Neural crest cell (in vitro differentiated cells): ENCODE data around the gene PDGFRB. TPM values are rescaled to one million over a fixed set of nuclear protein-coding genes. Genes with fewer than 3 reads are reported as not detected.

Source experiments
- DNase-seq: peaks from one replicate; pipeline ENCODE4 v3.0.0; 2021; ENCODE audit warnings: low read depth, mixed read lengths, low spot score
- H3K27ac Mint-ChIP-seq: one replicate; pipeline ENCODE4 v1.8.0; 2021; ENCODE audit warnings: mild to moderate bottlenecking, mixed read lengths; ENCODE audit not compliant: unreplicated experiment
- H3K27me3 Mint-ChIP-seq: 2 replicates; pipeline ENCODE4 v1.8.0; 2021; ENCODE audit warnings: low read depth, mild to moderate bottlenecking, mixed read lengths
- H3K36me3 Mint-ChIP-seq: 2 replicates; pipeline ENCODE4 v1.8.0; 2021; ENCODE audit warnings: low read depth, mild to moderate bottlenecking, mixed read lengths
- H3K4me1 Mint-ChIP-seq: 2 replicates; pipeline ENCODE4 v1.8.0; 2021; ENCODE audit warnings: mixed read lengths
- H3K4me3 Mint-ChIP-seq: one replicate; pipeline ENCODE4 v1.8.0; 2021; ENCODE audit warnings: mild to moderate bottlenecking, mixed read lengths
- H3K9me3 Mint-ChIP-seq: 2 replicates; pipeline ENCODE4 v1.8.0; 2021; ENCODE audit warnings: mixed read lengths
- total RNA-seq: library from RNA; stranded (reverse); gene quantifications from 2 replicates; pipeline ENCODE4 v1.2.1, GENCODE V29; 2021
- TF ChIP-seq, protein P1 (sequence below): fragments of 200-600 bp; sonication (generic); conservative IDR thresholded peaks from 2 replicates; pipeline ENCODE4 v1.5.0; 2021; ENCODE audit warnings: antibody characterized with exemption, mild to moderate bottlenecking

The PDGFRB gene
- total RNA-seq, 1 donor from 2014 or later: 10.8 TPM

DNA sequence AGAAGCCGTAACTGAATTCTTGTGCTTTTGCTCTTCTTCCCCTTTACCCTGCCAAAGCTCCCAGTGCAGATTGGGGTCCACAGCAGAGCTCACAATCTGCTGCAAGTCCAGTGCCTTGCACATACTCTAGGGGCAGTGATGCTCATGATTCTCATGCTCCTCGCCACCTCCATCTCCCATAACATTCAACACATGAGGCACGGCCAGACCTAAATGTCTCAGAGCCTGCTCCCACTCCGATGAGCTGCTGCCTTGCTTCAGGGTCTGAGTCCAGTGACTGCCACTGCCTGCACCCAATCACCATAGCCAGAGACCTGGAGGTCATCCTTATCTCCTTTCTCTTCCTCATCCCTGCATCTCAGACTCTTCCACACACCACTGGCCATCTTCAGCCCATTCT lies 79.8 kb downstream of the PDGFRB start:
- Mint-ChIP-seq H3K9me3 (no peaks in the 10 kb centered on the region), H3K27ac (no peak overlapping the region), H3K27me3 (no peaks in the 10 kb centered on the region), H3K36me3 (no peaks in the 10 kb centered on the region), H3K4me3 (no peak overlapping the region), H3K4me1 (peaks cover 5% of the 10 kb centered on the region)
- DNase-seq: no peak
- TF ChIP-seq, protein P1, sequence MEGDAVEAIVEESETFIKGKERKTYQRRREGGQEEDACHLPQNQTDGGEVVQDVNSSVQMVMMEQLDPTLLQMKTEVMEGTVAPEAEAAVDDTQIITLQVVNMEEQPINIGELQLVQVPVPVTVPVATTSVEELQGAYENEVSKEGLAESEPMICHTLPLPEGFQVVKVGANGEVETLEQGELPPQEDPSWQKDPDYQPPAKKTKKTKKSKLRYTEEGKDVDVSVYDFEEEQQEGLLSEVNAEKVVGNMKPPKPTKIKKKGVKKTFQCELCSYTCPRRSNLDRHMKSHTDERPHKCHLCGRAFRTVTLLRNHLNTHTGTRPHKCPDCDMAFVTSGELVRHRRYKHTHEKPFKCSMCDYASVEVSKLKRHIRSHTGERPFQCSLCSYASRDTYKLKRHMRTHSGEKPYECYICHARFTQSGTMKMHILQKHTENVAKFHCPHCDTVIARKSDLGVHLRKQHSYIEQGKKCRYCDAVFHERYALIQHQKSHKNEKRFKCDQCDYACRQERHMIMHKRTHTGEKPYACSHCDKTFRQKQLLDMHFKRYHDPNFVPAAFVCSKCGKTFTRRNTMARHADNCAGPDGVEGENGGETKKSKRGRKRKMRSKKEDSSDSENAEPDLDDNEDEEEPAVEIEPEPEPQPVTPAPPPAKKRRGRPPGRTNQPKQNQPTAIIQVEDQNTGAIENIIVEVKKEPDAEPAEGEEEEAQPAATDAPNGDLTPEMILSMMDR: no peak

DNA sequence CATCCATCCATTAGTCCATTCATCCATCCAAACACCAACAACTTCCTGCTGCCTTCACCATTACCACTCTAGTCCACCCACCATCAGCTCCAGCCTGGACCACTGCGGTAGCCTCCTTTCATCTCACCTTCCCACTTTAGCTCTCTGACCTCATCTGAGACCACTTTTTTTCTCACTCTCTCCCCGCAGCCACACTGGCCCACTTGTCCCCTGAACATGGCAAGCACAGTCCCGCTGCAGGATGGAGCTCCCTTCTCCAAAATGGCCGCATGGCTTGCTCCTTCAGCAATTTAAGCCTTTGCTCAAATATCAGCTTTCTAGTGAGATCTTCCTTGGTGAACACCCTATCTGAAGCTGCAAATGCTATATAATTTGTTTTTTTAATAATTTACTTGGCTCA lies 80.4 kb downstream of the PDGFRB start:
- Mint-ChIP-seq H3K9me3 (no peaks in the 10 kb centered on the region), H3K4me3 (no peak overlapping the region), H3K36me3 (no peaks in the 10 kb centered on the region), H3K4me1 (peaks cover 5% of the 10 kb centered on the region), H3K27ac (no peak overlapping the region), H3K27me3 (no peaks in the 10 kb centered on the region)
- DNase-seq: no peak
- TF ChIP-seq, protein P1: no peak

DNA sequence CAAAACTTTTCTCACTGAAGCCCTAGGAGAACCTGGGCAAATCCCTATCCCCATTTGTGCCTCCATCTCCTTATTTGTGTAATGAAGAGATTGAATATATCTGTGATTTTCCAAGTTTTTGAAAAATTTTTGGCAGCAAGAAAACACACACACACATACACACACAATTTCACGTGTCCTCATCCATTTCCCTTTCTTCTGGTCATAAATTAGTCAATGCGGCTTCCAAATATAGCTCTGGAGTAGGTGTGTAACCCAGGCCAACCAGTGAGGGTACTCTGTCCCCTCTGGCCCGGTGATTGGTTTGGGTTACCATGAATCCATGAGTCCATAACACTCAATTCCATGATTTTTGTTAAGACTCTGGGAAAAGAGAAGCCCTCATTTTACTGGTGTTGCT lies 82.0 kb downstream of the PDGFRB start:
- no peaks in the 10 kb centered on the region for H3K9me3 Mint-ChIP-seq
- H3K4me1 Mint-ChIP-seq: no peaks in the 10 kb centered on the region
- H3K36me3 Mint-ChIP-seq: no peaks in the 10 kb centered on the region
- no peaks in the 10 kb centered on the region for H3K27me3 Mint-ChIP-seq
- TF ChIP-seq, protein P1: no peak
- no peak overlapping the region for H3K4me3 Mint-ChIP-seq
- no peak for DNase-seq
- H3K27ac Mint-ChIP-seq: no peak overlapping the region

DNA sequence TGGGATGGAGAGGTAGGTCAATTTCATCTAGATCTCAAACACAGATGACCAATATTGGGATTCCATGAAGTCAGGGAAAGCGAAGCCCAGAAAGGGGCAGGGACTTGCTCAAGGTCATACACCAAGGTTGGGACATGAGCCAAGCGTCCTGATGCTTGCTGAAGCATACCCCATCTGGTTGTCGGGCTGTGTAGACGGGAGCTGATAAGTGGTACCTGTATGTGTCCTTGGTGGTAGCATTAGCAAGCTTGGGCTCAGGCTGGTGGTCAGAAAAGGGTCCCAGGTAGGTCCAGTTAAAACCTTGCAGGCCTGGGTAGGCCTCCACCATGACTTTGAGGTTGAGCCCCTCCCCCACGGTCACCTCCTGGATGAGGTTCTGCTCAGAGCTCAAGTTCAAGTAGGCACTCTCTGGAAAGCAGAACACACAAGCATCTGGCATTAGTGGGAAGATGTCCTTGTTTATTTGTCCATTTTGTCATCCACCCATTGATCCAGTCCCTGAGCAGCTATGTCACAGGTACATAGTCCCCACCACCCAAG lies 82.5 kb downstream of the PDGFRB start:
- DNase-seq: no peak
- TF ChIP-seq, protein P1: no peak
- no peaks in the 10 kb centered on the region for H3K4me1 Mint-ChIP-seq
- no peaks in the 10 kb centered on the region for H3K27me3 Mint-ChIP-seq
- H3K4me3 Mint-ChIP-seq: no peak overlapping the region
- H3K27ac Mint-ChIP-seq: no peak overlapping the region
- no peaks in the 10 kb centered on the region for H3K36me3 Mint-ChIP-seq
- no peaks in the 10 kb centered on the region for H3K9me3 Mint-ChIP-seq

DNA sequence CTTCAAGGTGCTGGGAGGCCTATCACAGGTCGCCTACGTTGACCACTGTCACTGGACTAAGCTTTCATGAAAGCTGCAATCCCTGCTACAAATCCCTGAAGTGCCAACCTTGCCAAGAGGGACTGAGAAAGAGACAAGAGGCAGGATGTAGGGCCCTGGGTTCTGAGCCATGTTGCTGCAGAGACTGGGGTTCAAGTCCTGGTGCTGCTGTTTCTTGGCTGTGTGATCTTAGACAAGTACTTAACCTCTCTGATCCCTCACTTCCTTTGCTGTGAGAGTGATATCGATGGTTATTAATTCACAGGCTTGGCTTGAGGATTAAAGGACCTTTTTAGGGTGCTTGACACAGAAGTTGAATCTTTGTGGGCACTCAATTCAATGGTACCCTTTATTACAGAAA lies 84.8 kb downstream of the PDGFRB start:
- H3K4me1 Mint-ChIP-seq: no peaks in the 10 kb centered on the region
- H3K4me3 Mint-ChIP-seq: no peak overlapping the region
- H3K9me3 Mint-ChIP-seq: no peaks in the 10 kb centered on the region
- TF ChIP-seq, protein P1: no peak
- no peaks in the 10 kb centered on the region for H3K27me3 Mint-ChIP-seq
- no peak overlapping the region for H3K27ac Mint-ChIP-seq
- DNase-seq: no peak
- no peaks in the 10 kb centered on the region for H3K36me3 Mint-ChIP-seq
